Activated naive CD4-positive, alpha-beta T cell treated with Interleukin-2 at 50 U/mL for 16 hours (primary cell): ENCODE data around the gene HSD17B4.
"Not testable (repeated sequence)": the region's sequence is repeated elsewhere in the genome, so short reads cannot be mapped to it uniquely, and the experiment has no call there.

Source experiments
- DNase-seq: peaks from one replicate; pipeline ENCODE4 v3.0.0-alpha.2; 2020

HSD17B4 gene

GRCh38 chr5:119432674-119433237 lies 19.5 kb upstream of the HSD17B4 start:
- not testable (repeated sequence) for DNase-seq

- DNase-seq = peak; percentile 68
Observed at GRCh38 chr5:119435436-119436132, 16.7 kb upstream of the HSD17B4 start.

- DNase-seq = not testable (repeated sequence)
Observed at GRCh38 chr5:119437785-119438586, 14.3 kb upstream of the HSD17B4 start.

- not testable (repeated sequence) for DNase-seq
Observed at GRCh38 chr5:119438587-119438917, 13.7 kb upstream of the HSD17B4 start.

GRCh38 chr5:119439140-119439631 lies 13.1 kb upstream of the HSD17B4 start:
- DNase-seq = no peak

- not testable (repeated sequence) for DNase-seq
Observed at GRCh38 chr5:119439632-119440031, 12.7 kb upstream of the HSD17B4 start.

GRCh38 chr5:119444643-119445042 lies 7.7 kb upstream of the HSD17B4 start:
- DNase-seq = not testable (repeated sequence)

GRCh38 chr5:119445544-119445943 lies 6.8 kb upstream of the HSD17B4 start:
- no peak for DNase-seq

GRCh38 chr5:119449882-119450281 lies 2.4 kb upstream of the HSD17B4 start:
- no peak for DNase-seq

- not testable (repeated sequence) for DNase-seq
Observed at GRCh38 chr5:119450627-119451026, 1.7 kb upstream of the HSD17B4 start.

GRCh38 chr5:119451561-119451960 lies 736 bp upstream of the HSD17B4 start:
- no peak for DNase-seq

- no peak for DNase-seq
Observed at GRCh38 chr5:119452060-119452372, 281 bp upstream of the HSD17B4 start.

- DNase-seq = no peak
Observed at GRCh38 chr5:119453040-119453373, 710 bp downstream of the HSD17B4 start.

- DNase-seq = no peak
Observed at GRCh38 chr5:119454171-119454570, 1.9 kb downstream of the HSD17B4 start.

- no peak for DNase-seq
Observed at GRCh38 chr5:119458911-119459632, 6.8 kb downstream of the HSD17B4 start.

GRCh38 chr5:119465640-119466039 lies 13.3 kb downstream of the HSD17B4 start:
- DNase-seq = no peak

- DNase-seq = no peak
Observed at GRCh38 chr5:119468286-119468685, 16.0 kb downstream of the HSD17B4 start.

GRCh38 chr5:119470105-119470763 lies 17.9 kb downstream of the HSD17B4 start:
- DNase-seq = no peak

GRCh38 chr5:119470851-119471451 lies 18.7 kb downstream of the HSD17B4 start:
- no peak for DNase-seq

GRCh38 chr5:119473241-119473640 lies 20.9 kb downstream of the HSD17B4 start:
- no peak for DNase-seq

- no peak for DNase-seq
Observed at GRCh38 chr5:119476341-119476740, 24.0 kb downstream of the HSD17B4 start.

- no peak for DNase-seq
Observed at GRCh38 chr5:119478781-119479180, 26.5 kb downstream of the HSD17B4 start.
